Endothelial cell of umbilical vein (primary cell): Measurements from ENCODE around the gene IMPA2. TPM values are rescaled to one million over a fixed set of nuclear protein-coding genes. Genes with fewer than 3 reads are reported as not detected.

Experiments
- BruUV-seq: library from RNA; stranded (reverse); fragments of 400-500 nt; replicated peaks from 2 replicates; lab custom pipeline; 2021; lab: Mats Ljungman, UMichigan
- CTCF ChIA-PET: fragments of 300-600, 350-600 bp; sonication (Branson Sonifier 250); formaldehyde crosslinking; loops from one replicate; lab custom pipeline; 2021; ENCODE audit warnings: antibody characterized with exemption, inconsistent platforms; lab: Charles Lee
- POLR2A ChIA-PET: fragments of 300-600, 350-600 bp; sonication (Branson Sonifier 250); formaldehyde crosslinking; loops from one replicate; lab custom pipeline; 2021; ENCODE audit warnings: antibody characterized with exemption, inconsistent platforms; lab: Charles Lee
- DNase-seq: peaks from one replicate; pipeline ENCODE4 v3.0.0-alpha.2; 2011; ENCODE audit warnings: low read depth, low spot score
- FAIRE-seq: peaks from 2 replicates; lab custom pipeline; 2011; peaks lifted over from hg19 to GRCh38; lab: Jason Lieb, UNC
- H2AFZ ChIP-seq: 2 replicates; pipeline ENCODE4 v1.6.0; 2012; ENCODE audit warnings: low read depth, low read length, control low read depth, inconsistent platforms
- H3K27ac ChIP-seq: 2 replicates; pipeline ENCODE4 v1.5.1; 2011; ENCODE audit warnings: low read depth, mild to moderate bottlenecking, control low read depth, low read length, moderate library complexity; ENCODE audit not compliant: insufficient read depth
- H3K27me3 ChIP-seq, 2 experiments: 2 replicates each; pipeline versions ENCODE4 v1.6.0 to v1.6.1; 2011; ENCODE audit warnings: low read length in 2 of 2, mixed read lengths in 1 of 2; ENCODE audit not compliant: control insufficient read depth in 2 of 2, insufficient read depth in 2 of 2
- H3K36me3 ChIP-seq, 2 experiments: 2 replicates in 1 of 2; 3 replicates in 1 of 2; pipeline ENCODE4 v1.5.1; 2011; ENCODE audit warnings: low read length in 2 of 2, mild to moderate bottlenecking in 1 of 2, moderate library complexity in 1 of 2; ENCODE audit not compliant: control insufficient read depth in 2 of 2, insufficient read depth in 2 of 2; ENCODE audit errors: extremely low read depth in 1 of 2
- H3K4me1 ChIP-seq: 3 replicates; pipeline ENCODE4 v1.5.1; 2011; ENCODE audit warnings: mild to moderate bottlenecking, low read length; ENCODE audit not compliant: control insufficient read depth, insufficient read depth; ENCODE audit errors: extremely low read depth
- H3K4me2 ChIP-seq: 2 replicates; pipeline ENCODE4 v1.6.1; 2011; ENCODE audit warnings: low read length, control low read depth, mixed read lengths; ENCODE audit not compliant: insufficient read depth
- H3K4me3 ChIP-seq, 3 experiments: fragments of 200-600 bp in 1 of 3; sonication (generic), shearing (Covaris generic) in 1 of 3; replicated peaks in 1 of 3; 2 replicates each; pipeline ENCODE4 v1.5.1; 2011 to 2016; ENCODE audit warnings: control low read depth in 3 of 3, low read length in 3 of 3, mild to moderate bottlenecking in 2 of 3, inconsistent platforms in 1 of 3, low read depth in 1 of 3, moderate library complexity in 1 of 3; ENCODE audit not compliant: insufficient read depth in 1 of 3
- H3K79me2 ChIP-seq: 2 replicates; pipeline ENCODE4 v1.6.0; 2012; ENCODE audit warnings: low read length, inconsistent platforms; ENCODE audit not compliant: control insufficient read depth, insufficient read depth
- H3K9ac ChIP-seq: replicated peaks from 2 replicates; pipeline ENCODE3; 2011; ENCODE audit warnings: low read length, control low read depth; ENCODE audit not compliant: insufficient read depth; ENCODE audit errors: extremely low read depth
- H3K9me1 ChIP-seq: replicated peaks from 3 replicates; pipeline ENCODE4 v1.6.0; 2011; ENCODE audit warnings: mild to moderate bottlenecking, low read length; ENCODE audit not compliant: control insufficient read depth, insufficient read depth; ENCODE audit errors: extremely low read depth
- H3K9me3 ChIP-seq: replicated peaks from 2 replicates; pipeline ENCODE4 v1.5.1; 2012; ENCODE audit warnings: low read length, inconsistent platforms; ENCODE audit not compliant: control insufficient read depth, insufficient read depth
- H4K20me1 ChIP-seq: replicated peaks from 2 replicates; pipeline ENCODE3; 2011; ENCODE audit warnings: mild to moderate bottlenecking, low read length; ENCODE audit not compliant: control insufficient read depth, insufficient read depth; ENCODE audit errors: extremely low read depth
- CTCF ChIP-seq, 2 donors: IDR thresholded peaks; 1 replicate in 1 of 2; 2 replicates in 1 of 2; pipeline ENCODE4 v1.5.1; 2011; ENCODE audit warnings: low read length in 2 of 2, mild to moderate bottlenecking in 2 of 2, moderate library complexity in 2 of 2, control low read depth in 1 of 2, inconsistent platforms in 1 of 2, low read depth in 1 of 2; ENCODE audit not compliant: insufficient read depth in 1 of 2; ENCODE audit errors: extremely low read depth in 1 of 2
- EZH2 ChIP-seq: IDR thresholded peaks from 2 replicates; pipeline ENCODE4 v1.6.1; 2012; ENCODE audit warnings: borderline replicate concordance, low read depth, mild to moderate bottlenecking, moderate library complexity, low read length, inconsistent platforms; ENCODE audit not compliant: severe bottlenecking
- FOS ChIP-seq: IDR thresholded peaks from 2 replicates; pipeline ENCODE4 v1.6.1; 2011; ENCODE audit warnings: mild to moderate bottlenecking, low read length, moderate library complexity, borderline replicate concordance; ENCODE audit not compliant: insufficient read depth
- dilution Hi-C: fragments of 300-500 bp; cut with MboI; formaldehyde crosslinking; loops from one replicate; pipeline ENCODE4 v1.15.0; 2019; ENCODE audit warnings: low sequenced_read_pairs; ENCODE audit not compliant: extremely low pct_ligation_motif_present
- intact Hi-C: fragments of 100-400 bp; cut with micrococcal nuclease; formaldehyde crosslinking; loops from one replicate; pipeline ENCODE4 v1.10.0; 2022
- polyA plus RNA-seq, 4 experiments: library from polyadenylated mRNA; depleted of rRNA in 3 of 4; stranded (reverse) in 3 of 4; unstranded in 1 of 4; fragments of >200 nt; gene quantifications; 2 replicates each; pipeline versions ENCODE4 v1.2.1 to v1.2.3, GENCODE V29; 2011 to 2012; ENCODE audit warnings: missing spikeins in 1 of 4
- total RNA-seq: library from RNA; stranded (reverse); gene quantifications from 2 replicates; pipeline ENCODE4 v1.2.3, GENCODE V29; 2021

The IMPA2 gene
- total and polyA plus RNA-seq, 2 donors (not counting 3 experiments of a cell fraction or from before 2014, with no cell fraction given) = 6.1 to 8.0 TPM

GRCh38 chr18:11994703-11995444, 13.6 kb downstream of the IMPA2 start:
- Histone ChIP-seq H3K27me3 (no peaks in the 10 kb centered on the region), H3K4me1 (peaks cover 6% of the 10 kb centered on the region), H4K20me1 (no peaks in the 10 kb centered on the region), H3K4me3 (no peak overlapping the region), H3K36me3 (no peaks in the 10 kb centered on the region), H3K9ac (no peak overlapping the region), H3K4me2 (no peak overlapping the region), H3K27ac (no peak overlapping the region), H2AFZ (no peak overlapping the region), H3K9me3 (no peaks in the 10 kb centered on the region), H3K9me1 (no peaks in the 10 kb centered on the region), H3K79me2 (no peaks in the 10 kb centered on the region)
- no TSS peak for BruUV-seq
- TF ChIP-seq FOS (no peak), EZH2 (no peak)
- intact Hi-C loops (loop anchor here (1.0 to 5.0 kb wide), 6 partner anchors 44 to 340 kb away; partner anchors contain the start of gene CHMP1B), dilution Hi-C loops (no loop called here)
- POLR2A ChIA-PET = interaction anchor here (1.1 kb wide), 1 partner anchor 14 kb away, joined by 5 read pairs; the partner anchor contains the start of gene IMPA2
- CTCF ChIA-PET = interaction anchor here (0.6 to 10.9 kb wide), 40 partner anchors 9 to 398 kb away, joined by 3 to 717 read pairs (median 5); partner anchors contain the start of gene IMPA2
- DNase-seq = no peak
- FAIRE-seq = no peak

GRCh38 chr18:11995445-11996189, 14.3 kb downstream of the IMPA2 start:
- Histone ChIP-seq H3K36me3 (no peaks in the 10 kb centered on the region), H3K4me1 (peaks cover 6% of the 10 kb centered on the region), H3K4me2 (no peak overlapping the region), H3K79me2 (no peaks in the 10 kb centered on the region), H3K9me1 (no peaks in the 10 kb centered on the region), H3K27ac (no peak overlapping the region), H3K27me3 (no peaks in the 10 kb centered on the region), H2AFZ (peak overlapping the region; percentile 71), H3K4me3 (no peak overlapping the region), H4K20me1 (no peaks in the 10 kb centered on the region), H3K9me3 (no peaks in the 10 kb centered on the region), H3K9ac (no peak overlapping the region)
- dilution Hi-C loops (no loop called here), intact Hi-C loops (loop anchor here (1.0 to 5.0 kb wide), 6 partner anchors 43 to 340 kb away; partner anchors contain the start of gene CHMP1B)
- DNase-seq (peak; percentile 82), FAIRE-seq (peak; percentile 92)
- peak; percentile 78 to 80 for TF ChIP-seq CTCF (IDR thresholded peaks at IDR 0.05; ENCODE audit: extremely low read depth in 1 of 2, insufficient read depth in 1 of 2, low read depth in 1 of 2, low read length in 2 of 2)
- TF ChIP-seq EZH2 = no peak
- ChIA-PET CTCF (interaction anchor here (0.5 to 10.9 kb wide), 44 partner anchors 9 to 398 kb away, joined by 3 to 717 read pairs (median 4); partner anchors contain the start of gene IMPA2), POLR2A (no interaction called here)
- BruUV-seq = no TSS peak
